ENCODE results near the gene PDC.
A peak's percentile ranks its signal among the peaks of the same experiment; 100 is the strongest.

Gene PDC

GRCh38 chr1:186461014-186461413, at the start of gene PDC:
TSS of gene PDC (minus strand) at chr1:186461114. CDS start at chr1:186449459, 11,655 bp downstream.
- no peak for DNase-seq

GRCh38 chr1:186503190-186503589, 42.3 kb upstream of the PDC start:
- no peak for DNase-seq

GRCh38 chr1:186502087-186502486, 41.2 kb upstream of the PDC start:
- DNase-seq = no peak

- no peak for DNase-seq
Observed at GRCh38 chr1:186500804-186501203, 39.9 kb upstream of the PDC start.

- no peak for DNase-seq
Observed at GRCh38 chr1:186499571-186499970, 38.7 kb upstream of the PDC start.

GRCh38 chr1:186498695-186499389, 37.9 kb upstream of the PDC start:
- DNase-seq = no peak

GRCh38 chr1:186498071-186498470, 37.2 kb upstream of the PDC start:
- no peak for DNase-seq

GRCh38 chr1:186497651-186498050, 36.7 kb upstream of the PDC start:
- no peak for DNase-seq

- DNase-seq = no peak
Observed at GRCh38 chr1:186496171-186496851, 35.4 kb upstream of the PDC start.

- DNase-seq = no peak
Observed at GRCh38 chr1:186494832-186495271, 33.9 kb upstream of the PDC start.

- no peak for DNase-seq
Observed at GRCh38 chr1:186492531-186493291, 31.8 kb upstream of the PDC start.

GRCh38 chr1:186491336-186491735, 30.4 kb upstream of the PDC start:
- no peak for DNase-seq

GRCh38 chr1:186487163-186487562, 26.2 kb upstream of the PDC start:
- DNase-seq = no peak

GRCh38 chr1:186486061-186486460, 25.1 kb upstream of the PDC start:
- no peak for DNase-seq

GRCh38 chr1:186483561-186483960, 22.6 kb upstream of the PDC start:
- no peak for DNase-seq

GRCh38 chr1:186482661-186483255, 21.8 kb upstream of the PDC start:
- peak; percentile 35 for DNase-seq

- no peak for DNase-seq
Observed at GRCh38 chr1:186481303-186481888, 20.5 kb upstream of the PDC start.

- DNase-seq = no peak
Observed at GRCh38 chr1:186479162-186479561, 18.2 kb upstream of the PDC start.

- no peak for DNase-seq
Observed at GRCh38 chr1:186476264-186477040, 15.5 kb upstream of the PDC start.

GRCh38 chr1:186474208-186474607, 13.3 kb upstream of the PDC start:
- no peak for DNase-seq

GRCh38 chr1:186473047-186473446, 12.1 kb upstream of the PDC start:
- DNase-seq = no peak

- no peak for DNase-seq
Observed at GRCh38 chr1:186465946-186466345, 5.0 kb upstream of the PDC start.

All from CD4-positive, alpha-beta T cell treated with Interleukin-12 subunit alpha and Interleukin-12 subunit beta, for 1 hour (primary cell).